ENCODE measurements around the gene SSU72. TPM values are rescaled to one million over a fixed set of nuclear protein-coding genes. Genes with fewer than 3 reads are reported as not detected.

The SSU72 gene
- total RNA-seq, 1 donor from 2014 or later, result 117 TPM

DNA sequence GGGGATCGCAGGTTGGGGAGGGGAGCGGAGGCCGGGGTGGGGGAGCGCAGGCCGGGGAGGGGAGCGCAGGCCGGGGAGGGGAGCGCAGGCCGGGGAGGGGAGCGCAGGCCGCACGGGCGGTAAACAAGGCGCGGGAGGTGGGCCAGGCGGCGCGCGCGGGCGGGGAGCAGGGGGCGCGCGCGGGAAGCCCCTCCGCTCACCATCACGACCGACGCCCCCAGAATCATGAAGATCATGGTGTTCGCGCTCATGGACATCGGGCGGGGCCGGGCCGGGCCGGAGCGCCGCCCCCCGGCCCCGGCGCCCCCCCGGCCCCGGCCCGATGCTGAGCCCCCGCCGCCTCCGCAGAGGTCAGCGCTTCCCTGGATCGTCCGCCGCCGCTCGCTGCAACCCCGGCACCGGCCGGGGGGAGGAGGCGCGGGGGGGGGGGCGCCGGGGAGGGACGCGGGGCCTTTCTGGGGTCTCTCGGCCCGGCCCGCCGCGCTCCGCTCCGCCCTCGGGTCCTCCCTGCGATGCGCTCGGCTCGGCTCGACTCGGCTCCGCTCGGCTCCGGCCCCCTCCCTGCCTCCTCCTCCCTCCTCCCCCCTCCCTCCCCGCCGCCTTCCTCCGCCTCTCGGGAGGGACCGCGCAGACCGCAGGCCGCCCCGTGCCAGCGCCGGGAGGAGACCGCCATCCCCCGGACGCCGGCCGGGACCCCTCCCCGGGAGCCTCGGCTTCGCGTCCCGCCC is 34.4 kb downstream of the SSU72 start, which contains the start of gene TMEM240:
TMEM240 (minus strand) TSS at position 535 of the 728 bp plus-strand sequence; CDS start at position 257, 278 bp downstream.
- Mint-ChIP-seq H3K4me1 (ENCODE audit: unreplicated experiment) (peaks cover 6% of the 10 kb centered on the region), H3K4me3 (ENCODE audit: unreplicated experiment) (peak within 1 kb of the TSS; percentile 75), H3K27ac (ENCODE audit: unreplicated experiment) (peak within 1 kb of the TSS; percentile 47), H3K9me3 (ENCODE audit: unreplicated experiment) (no peaks in the 10 kb centered on the region), H3K27me3 (ENCODE audit: unreplicated experiment) (no peaks in the 10 kb centered on the region), H3K36me3 (ENCODE audit: unreplicated experiment) (no peaks in the 10 kb centered on the region)
- DNase-seq (ENCODE audit: extremely low spot score, unreplicated experiment), result peak; percentile 93
- TF ChIP-seq, protein P1, sequence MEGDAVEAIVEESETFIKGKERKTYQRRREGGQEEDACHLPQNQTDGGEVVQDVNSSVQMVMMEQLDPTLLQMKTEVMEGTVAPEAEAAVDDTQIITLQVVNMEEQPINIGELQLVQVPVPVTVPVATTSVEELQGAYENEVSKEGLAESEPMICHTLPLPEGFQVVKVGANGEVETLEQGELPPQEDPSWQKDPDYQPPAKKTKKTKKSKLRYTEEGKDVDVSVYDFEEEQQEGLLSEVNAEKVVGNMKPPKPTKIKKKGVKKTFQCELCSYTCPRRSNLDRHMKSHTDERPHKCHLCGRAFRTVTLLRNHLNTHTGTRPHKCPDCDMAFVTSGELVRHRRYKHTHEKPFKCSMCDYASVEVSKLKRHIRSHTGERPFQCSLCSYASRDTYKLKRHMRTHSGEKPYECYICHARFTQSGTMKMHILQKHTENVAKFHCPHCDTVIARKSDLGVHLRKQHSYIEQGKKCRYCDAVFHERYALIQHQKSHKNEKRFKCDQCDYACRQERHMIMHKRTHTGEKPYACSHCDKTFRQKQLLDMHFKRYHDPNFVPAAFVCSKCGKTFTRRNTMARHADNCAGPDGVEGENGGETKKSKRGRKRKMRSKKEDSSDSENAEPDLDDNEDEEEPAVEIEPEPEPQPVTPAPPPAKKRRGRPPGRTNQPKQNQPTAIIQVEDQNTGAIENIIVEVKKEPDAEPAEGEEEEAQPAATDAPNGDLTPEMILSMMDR (IDR thresholded peaks at IDR 0.05), result no peak

DNA sequence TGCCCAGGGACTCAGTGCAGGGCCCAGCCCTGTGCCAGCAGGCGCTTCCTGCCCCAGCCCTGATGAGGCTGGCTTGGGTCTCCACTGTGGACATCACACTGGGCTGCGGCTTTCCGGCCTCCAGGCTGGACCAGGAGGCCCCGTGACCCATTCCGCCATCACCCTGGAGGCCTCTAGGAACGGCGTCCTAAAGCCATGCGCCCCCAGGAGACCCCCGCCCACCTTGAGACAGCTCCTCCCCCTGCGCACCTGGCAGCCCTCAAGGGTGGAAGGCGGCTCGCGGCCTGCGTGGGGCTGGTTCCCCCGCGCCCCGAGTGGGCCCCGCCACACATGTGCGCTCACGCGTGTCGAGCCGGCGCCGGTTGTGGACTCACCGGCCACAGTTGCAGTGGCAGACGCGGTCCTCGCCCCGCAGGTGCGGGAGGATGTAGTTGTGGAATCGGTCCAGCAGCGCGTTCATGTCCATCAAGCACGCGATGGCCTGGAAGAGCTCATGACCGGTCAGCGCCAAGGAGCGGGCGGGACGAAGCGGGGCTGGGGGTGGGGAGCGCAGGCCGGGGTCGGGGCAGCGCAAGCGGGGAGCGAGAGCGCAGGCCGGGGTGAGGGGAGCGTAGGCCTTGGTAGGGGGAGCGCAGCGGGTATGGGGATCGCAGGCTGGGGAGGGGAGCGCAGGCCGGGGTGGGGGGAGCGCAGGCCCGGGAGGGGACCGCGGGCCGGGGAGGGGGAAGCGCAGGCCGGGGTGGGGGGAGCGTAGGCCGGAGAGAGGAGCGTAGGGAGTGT is 35.2 kb downstream of the SSU72 start:
- H3K4me1 Mint-ChIP-seq (ENCODE audit: unreplicated experiment), result peaks cover 5% of the 10 kb centered on the region
- peak overlapping the region; percentile 75 for H3K4me3 Mint-ChIP-seq (ENCODE audit: unreplicated experiment)
- no peaks in the 10 kb centered on the region for H3K9me3 Mint-ChIP-seq (ENCODE audit: unreplicated experiment)
- H3K36me3 Mint-ChIP-seq (ENCODE audit: unreplicated experiment), result no peaks in the 10 kb centered on the region
- no peak for DNase-seq (ENCODE audit: extremely low spot score, unreplicated experiment)
- peak overlapping the region; percentile 47 for H3K27ac Mint-ChIP-seq (ENCODE audit: unreplicated experiment)
- TF ChIP-seq, protein P1 (IDR thresholded peaks at IDR 0.05), result no peak
- no peaks in the 10 kb centered on the region for H3K27me3 Mint-ChIP-seq (ENCODE audit: unreplicated experiment)

DNA sequence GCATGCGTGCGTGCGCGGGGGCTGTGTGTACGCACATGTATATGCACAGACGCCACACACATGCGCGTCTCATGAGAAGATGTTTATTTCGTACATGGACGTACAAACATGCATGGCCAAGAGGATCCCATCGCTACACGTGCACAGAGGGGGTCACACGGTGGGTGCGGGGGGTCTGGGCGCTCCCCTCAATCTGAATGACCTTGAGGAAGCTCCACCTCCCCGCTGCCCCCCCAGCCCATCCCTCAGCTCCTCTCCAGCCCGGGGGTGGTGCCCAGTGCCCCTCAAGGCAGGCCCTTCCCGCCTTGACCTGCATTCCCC is 35.7 kb downstream of the SSU72 start:
- H3K4me3 Mint-ChIP-seq (ENCODE audit: unreplicated experiment), result peak overlapping the region; percentile 75
- peaks cover 5% of the 10 kb centered on the region for H3K4me1 Mint-ChIP-seq (ENCODE audit: unreplicated experiment)
- no peaks in the 10 kb centered on the region for H3K27me3 Mint-ChIP-seq (ENCODE audit: unreplicated experiment)
- H3K36me3 Mint-ChIP-seq (ENCODE audit: unreplicated experiment), result no peaks in the 10 kb centered on the region
- H3K27ac Mint-ChIP-seq (ENCODE audit: unreplicated experiment), result no peak overlapping the region
- no peak for DNase-seq (ENCODE audit: extremely low spot score, unreplicated experiment)
- TF ChIP-seq, protein P1 (IDR thresholded peaks at IDR 0.05), result no peak
- no peaks in the 10 kb centered on the region for H3K9me3 Mint-ChIP-seq (ENCODE audit: unreplicated experiment)

DNA sequence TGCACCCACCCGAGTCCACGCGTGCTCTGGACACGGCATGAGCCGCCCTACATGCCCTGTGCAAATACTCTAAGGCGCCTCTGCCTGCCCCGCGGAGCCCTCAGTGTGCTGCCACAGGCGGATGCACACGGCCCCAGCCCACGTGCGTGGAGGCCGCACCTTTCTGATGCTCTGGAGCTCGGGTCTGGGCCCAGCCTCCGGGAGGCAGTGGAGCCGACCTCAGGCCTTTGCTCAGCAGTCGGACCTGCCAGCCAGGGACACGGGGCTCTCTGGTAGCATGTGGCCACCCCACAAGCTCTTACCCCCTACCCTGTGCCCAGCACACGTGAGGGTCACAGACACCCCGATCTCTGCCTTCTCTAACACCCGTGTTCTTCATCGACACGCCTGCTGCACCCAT is 36.3 kb downstream of the SSU72 start:
- no peaks in the 10 kb centered on the region for H3K9me3 Mint-ChIP-seq (ENCODE audit: unreplicated experiment)
- TF ChIP-seq, protein P1 (IDR thresholded peaks at IDR 0.05), result no peak
- no peak for DNase-seq (ENCODE audit: extremely low spot score, unreplicated experiment)
- peaks cover 5% of the 10 kb centered on the region for H3K4me1 Mint-ChIP-seq (ENCODE audit: unreplicated experiment)
- no peaks in the 10 kb centered on the region for H3K27me3 Mint-ChIP-seq (ENCODE audit: unreplicated experiment)
- H3K27ac Mint-ChIP-seq (ENCODE audit: unreplicated experiment), result no peak overlapping the region
- no peaks in the 10 kb centered on the region for H3K36me3 Mint-ChIP-seq (ENCODE audit: unreplicated experiment)
- H3K4me3 Mint-ChIP-seq (ENCODE audit: unreplicated experiment), result peak overlapping the region; percentile 75

DNA sequence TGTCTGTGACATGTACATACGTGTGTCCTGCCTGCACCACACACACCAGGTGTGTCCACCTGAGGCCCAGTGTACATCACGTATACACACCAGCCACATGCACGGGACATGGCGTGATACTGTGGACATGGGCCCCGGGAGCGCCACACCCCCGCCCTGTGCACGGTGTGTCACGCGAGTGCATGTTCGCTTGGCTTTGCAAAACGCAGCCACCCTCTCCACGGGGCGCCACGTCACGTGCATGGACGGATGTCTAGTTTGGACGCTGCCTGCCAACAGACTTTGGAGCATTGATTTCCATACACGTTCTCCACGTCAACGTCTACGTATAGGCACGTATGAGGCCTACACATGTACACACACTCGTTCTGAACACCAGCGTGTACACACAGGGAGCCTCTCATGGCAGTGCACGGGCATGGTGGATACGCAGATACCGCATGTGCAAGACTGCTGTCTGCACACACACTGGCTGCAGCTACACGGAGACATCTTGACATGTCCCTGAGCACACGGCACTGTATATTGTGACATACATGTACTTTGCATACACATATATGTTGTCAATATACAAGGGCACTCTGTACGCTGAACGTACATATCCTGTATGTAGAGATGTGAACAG is 36.9 kb downstream of the SSU72 start:
- Mint-ChIP-seq H3K4me1 (ENCODE audit: unreplicated experiment) (peaks cover 5% of the 10 kb centered on the region), H3K27me3 (ENCODE audit: unreplicated experiment) (no peaks in the 10 kb centered on the region), H3K9me3 (ENCODE audit: unreplicated experiment) (no peaks in the 10 kb centered on the region), H3K4me3 (ENCODE audit: unreplicated experiment) (no peak overlapping the region), H3K36me3 (ENCODE audit: unreplicated experiment) (no peaks in the 10 kb centered on the region), H3K27ac (ENCODE audit: unreplicated experiment) (no peak overlapping the region)
- no peak for DNase-seq (ENCODE audit: extremely low spot score, unreplicated experiment)
- TF ChIP-seq, protein P1 (IDR thresholded peaks at IDR 0.05), result no peak
